NT2/D1 (cell line): ENCODE measurements around the gene USP6NL.

Experiments
- YY1 ChIP-seq: IDR thresholded peaks from 2 replicates; pipeline ENCODE4 v1.6.1; 2011; ENCODE audit not compliant: insufficient read length, insufficient read depth
- ZNF274 ChIP-seq: IDR thresholded peaks from 2 replicates; pipeline ENCODE4 v1.6.1; 2011; ENCODE audit warnings: mild to moderate bottlenecking, low read depth, low read length

DNA sequence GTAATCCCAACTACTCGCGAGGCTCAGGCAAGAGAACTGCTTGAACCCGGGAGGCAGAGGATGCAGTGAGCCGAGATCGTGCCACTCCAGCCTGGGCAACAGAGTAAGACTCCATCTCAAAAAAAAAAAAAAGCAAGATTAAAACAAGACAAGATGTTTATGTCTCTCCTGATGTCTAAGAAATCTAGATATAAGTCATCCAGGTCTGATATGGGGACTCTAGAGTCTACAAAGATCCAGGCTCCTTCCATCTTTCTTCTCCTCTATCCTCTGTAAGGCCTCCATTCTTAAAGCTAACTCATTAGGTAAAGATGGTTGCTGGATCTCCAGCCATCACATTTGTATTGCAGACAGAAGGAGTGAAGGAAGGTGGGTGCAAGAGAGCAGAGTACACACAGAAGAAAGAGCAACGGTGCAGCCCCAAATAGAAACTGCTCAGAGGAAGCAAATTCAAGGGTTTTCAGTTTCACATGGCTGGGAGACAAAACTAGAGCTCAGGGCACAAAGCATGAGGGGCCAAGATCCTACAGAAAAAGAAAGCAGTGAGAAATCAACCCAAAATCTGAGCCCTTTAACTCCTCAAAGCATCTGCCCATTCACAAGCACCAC is 57.6 kb downstream of the USP6NL start:
- TF ChIP-seq ZNF274 (no peak), YY1 (no peak)
